EL (cell line): ENCODE results near the gene MRPL16.
A peak's percentile ranks its signal among the peaks of the same experiment; 100 is the strongest.
"Not testable (repeated sequence)": the region's sequence is repeated elsewhere in the genome, so short reads cannot be mapped to it uniquely, and the experiment has no call there.

ENCODE experiments used
- DNase-seq: peaks from one replicate; pipeline ENCODE4 v3.0.0-alpha.2; 2016

MRPL16 gene

DNA sequence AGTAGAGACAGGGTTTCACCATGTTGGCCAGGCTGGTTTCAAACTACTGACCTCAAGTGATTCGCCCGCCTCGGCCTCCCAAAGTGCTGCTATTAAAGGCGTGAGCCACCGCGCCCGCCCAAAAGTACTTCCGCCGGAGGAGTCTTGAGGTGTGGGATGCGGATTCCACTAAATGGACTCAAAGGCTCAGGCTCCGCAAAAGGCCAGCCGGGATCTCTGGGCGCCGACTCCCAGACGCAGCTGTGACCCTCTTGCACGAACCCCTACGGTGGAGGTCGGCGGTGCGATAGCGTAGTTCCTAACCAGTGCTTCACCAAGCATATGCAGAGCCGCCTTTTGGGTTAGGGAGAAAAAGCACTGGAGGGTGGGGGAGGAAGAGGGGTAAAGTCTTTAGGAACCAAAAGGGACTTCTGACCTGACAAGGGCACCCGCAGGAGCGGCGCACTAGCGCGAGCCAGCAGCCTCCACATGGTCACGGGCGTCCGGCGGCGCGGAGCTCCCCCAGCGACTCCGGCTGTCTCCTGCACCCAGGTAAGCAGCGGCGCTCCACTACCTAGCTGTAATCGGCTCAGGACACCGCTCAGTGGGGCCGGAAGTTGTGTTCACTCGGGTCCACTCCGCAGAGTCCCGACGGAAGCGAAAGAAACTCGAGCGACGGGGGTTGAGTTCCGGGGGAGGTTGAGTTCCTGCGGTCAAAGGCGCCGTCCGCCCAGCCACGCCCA, at the start of gene MRPL16:
Gene MRPL16, minus strand, starts transcription at position 590 of the 722 bp plus-strand sequence. Its CDS starts 120 bp downstream, at position 470.
- peak; percentile 89 for DNase-seq

DNA sequence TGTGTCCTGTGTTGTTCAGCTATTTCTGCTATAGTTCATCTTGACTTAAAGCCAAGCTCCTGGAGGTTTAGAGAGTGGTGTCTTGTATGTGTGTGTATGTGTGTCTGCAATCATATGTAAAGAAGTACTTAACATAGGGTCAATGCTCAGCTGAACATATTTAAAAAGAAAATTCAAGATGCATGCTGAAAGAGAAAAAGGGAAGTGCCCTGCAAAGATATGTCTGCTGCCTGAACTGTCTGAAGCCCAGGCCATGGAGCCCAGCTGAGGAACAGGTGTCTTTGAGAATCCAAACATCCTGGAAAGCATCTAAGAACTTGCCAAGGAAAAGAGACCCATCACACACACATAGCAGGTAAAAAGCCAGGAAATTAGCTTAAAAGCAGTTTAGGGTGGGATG, 49.1 kb upstream of the MRPL16 start:
- no peak for DNase-seq

DNA sequence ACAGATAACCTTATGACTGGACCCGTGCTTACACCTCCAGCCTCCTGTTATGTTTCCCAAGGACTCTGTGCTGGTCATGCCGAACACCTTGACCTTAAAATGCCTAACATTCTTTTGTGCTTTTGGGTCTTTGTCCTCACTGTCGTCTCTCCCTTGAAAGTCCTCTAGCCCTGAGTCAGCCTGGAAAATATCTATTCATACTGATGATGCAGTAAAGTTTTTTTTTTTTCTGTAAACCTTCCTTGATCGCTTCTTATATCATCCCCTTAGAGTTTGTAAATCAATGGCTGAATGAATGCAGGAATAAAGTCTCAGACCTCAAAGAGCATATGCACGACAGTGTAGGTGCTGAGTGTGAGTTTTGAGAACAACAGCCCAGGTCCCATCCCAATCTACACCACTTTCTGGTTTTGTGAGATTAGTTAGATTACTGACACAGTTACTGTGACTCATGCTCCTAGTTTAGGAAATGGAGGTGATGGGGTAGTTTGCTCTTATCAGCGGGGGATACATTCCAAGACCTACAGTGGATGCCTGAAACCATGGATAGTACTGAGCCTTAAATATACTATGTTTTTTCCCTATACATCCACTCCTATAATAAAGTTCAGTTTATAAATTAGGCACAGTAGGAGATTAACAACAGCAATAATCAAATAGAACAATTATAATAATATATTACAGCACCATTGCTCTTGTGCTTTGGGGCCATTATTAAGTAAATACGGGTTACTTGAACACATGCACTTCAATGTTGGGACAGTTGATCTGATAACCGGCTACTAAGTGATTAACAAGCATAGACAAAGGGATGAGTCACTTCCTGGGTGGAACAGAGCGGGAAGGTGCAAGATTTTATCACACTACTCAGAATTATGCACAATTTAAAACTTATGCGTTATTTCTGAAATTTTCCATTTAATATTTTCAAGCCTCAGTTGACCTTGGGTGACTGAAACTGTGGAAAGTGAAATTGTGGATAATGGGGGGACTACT, 47.2 kb upstream of the MRPL16 start:
- DNase-seq, result peak; percentile 24

DNA sequence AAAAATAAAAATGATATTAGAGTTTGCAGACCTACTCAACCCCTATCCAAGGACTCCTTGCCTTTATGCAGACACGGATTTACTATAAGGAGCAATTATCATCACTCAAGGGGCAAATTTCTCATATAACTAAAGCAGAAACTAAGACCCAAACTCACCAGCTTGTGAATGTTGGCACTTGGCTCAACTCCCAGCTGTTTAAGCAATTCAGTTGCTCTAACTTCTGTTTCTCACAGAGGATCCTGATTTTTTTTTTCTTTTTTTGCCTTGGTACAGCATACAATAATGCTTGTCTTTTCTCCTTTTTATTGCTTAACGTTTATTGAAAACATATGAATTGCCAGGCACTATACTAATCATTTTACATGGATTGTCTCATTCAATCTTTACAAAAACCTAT, 44.3 kb upstream of the MRPL16 start:
- DNase-seq, result no peak

DNA sequence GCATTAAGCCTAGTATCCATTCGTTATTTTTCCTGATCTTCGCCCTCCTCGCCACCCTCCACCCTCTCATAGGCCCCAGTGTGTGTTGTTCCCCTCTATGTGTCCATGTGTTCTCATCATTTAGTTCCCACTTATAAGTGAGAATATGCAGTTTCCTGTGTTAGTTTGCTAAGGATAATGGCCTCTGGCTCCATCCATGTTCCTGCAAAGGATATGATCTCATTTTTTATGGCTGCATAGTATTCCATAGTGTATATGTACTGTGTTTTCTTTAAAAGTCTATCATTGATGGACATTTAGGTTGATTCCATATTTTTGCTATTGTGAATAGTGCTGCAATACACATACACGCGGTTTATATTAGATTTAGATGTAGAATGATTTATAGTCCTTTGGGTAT, 40.8 kb upstream of the MRPL16 start:
- not testable (repeated sequence) for DNase-seq

DNA sequence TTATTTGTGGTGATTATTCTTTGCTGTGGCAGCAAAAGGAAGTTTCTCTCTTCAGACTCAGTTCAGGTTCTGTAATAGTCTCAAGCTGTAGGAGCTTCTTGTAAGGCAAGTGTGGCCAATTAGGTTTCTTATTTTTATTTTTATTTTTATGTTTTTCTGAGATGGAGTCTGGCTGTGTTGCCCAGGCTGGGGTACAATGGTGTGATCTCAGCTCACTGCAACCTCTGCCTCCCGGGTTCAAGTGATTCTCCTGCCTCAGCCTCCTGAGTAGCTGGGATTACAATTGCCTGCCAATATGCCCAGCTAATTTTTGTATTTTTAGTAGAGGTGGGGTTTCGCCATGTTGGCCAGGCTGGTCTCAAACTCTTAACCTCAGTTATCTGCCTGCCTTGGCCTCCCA, 39.0 kb upstream of the MRPL16 start:
- not testable (repeated sequence) for DNase-seq

DNA sequence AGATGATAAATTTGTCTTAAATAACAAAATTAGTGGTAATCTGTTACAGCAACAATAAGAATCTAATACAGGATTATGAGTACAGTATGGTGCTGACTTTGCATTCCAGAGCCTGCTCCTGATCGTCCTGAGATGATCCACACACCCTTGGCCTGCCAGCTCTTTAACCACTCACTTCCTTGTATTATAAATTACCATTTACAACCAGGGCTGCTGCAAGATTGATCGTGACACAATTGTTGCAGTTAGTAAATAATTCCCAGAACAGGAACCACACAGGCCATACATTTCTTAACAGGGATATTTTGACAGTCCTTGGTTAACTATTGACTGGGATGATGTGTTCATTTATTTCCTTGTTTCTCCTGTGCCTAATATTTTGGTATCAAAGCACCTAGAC, 38.6 kb upstream of the MRPL16 start:
- DNase-seq, result no peak

DNA sequence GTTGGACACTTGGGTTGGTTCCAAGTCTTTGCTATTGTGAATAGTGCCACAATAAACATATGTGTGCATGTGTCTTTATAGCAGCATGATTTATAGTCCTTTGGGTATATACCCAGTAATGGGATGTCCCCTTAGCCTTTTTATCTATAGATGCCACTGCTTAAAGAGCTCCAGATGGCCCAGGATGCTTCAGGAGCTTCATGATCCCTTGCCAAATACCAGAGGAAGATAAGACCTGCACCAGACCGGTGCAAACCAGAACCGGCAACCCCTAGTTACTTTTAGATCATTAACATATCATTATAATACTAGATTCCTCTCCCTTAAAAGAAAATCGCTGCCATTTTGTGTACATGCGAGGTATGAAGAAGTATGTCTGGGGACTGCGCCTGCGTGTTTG, 37.9 kb upstream of the MRPL16 start:
- not testable (repeated sequence) for DNase-seq

DNA sequence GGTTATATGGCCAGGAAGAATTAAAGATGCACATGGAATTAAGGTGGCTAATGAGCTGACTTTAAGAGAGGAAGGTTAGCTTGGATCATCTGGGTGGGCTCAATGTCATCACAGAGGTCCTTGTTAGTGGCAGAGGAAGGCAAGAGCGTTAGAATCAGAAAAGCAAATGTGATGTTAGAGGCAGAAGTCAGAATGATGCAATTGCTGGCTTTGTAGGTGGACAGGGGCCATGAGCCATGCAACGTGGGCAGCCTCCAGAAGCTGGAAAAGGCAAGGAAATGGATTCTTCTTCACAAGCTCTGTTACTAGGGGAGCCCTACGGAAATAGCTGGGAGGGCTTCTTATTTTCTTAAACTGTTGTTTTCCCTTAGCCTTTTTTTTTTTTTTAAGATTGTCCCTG, 37.0 kb upstream of the MRPL16 start:
- DNase-seq, result no peak

DNA sequence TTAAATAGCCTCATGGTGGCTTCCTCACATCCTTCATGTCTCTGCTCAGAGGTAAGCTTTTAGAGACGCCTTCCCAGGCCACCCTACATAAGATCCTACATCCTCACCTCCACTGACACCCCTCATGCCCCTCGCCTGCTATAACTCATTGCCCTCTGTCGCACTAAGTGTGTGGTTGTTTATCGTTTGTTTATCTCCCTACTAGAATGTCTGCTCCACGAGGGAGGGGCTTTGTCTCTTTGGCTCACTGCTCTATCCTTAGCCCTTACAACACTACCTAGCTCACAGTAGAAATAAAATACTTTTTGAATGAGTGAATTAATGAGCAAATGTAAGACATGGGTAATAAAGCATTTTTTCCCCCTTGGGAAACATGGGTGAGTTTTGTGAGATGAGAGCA, 36.0 kb upstream of the MRPL16 start:
- no peak for DNase-seq

DNA sequence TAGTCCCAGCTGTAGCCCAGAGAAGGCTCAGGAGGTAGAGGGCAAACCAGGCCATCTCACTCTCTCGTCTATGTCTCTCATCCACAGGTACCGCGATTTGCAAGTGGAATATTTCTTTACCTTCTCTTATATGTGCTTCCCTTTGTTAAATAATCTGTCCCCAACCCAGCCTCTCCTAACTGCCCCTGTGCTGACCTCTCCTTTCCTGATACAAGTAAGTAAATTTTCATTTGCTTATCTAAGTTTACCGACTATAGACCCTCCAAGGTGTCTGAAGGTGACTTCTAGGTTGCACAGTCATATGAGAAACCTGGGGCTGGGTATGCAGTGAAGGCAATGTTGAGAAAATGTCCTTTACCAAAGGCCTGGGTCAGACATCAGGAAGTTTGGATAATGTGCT, 34.8 kb upstream of the MRPL16 start, which contains the start of gene CBLIF:
Gene CBLIF, minus strand, starts transcription at position 101 of the 400 bp plus-strand sequence. Its CDS starts 46 bp downstream, at position 55.
- no peak for DNase-seq

DNA sequence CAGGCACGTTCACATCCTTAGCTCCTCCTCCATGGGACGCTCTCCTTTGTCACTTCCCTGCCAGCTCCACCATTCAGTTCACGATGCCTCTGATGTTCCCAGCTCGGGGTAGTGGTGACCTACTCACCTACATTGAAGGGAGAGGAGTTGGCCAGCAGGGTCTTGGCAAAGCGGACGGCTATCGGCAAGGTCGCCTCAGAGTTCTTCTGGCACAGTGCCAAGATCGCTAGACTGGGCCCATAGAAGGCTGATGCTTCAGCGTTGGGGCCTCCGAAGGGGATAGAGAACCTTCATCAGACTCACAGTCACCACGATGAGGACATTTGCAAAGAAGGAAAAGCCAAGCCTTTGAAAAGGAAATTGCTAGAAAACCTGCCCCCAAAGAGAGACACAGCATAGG, 31.7 kb upstream of the MRPL16 start:
- DNase-seq, result no peak

DNA sequence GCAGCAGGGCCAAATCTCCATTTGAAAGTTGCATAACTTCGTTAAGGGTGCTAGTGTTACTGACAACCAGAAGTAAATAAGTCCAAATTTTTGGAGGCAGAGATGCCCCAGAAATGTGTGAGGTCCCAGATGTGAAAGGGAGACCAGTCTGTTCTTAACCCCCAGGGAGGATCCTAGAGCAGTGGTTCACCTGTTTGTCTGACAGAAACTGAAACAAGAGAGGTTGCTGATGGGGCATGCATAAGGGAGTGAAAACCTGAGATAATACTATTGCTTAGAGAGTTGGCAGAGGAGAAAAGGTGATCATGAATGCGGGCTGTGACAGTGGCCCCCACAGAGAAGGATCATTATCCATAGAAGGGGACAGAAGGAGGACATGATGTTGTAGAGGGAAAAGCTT, 30.9 kb upstream of the MRPL16 start:
- DNase-seq, result no peak

DNA sequence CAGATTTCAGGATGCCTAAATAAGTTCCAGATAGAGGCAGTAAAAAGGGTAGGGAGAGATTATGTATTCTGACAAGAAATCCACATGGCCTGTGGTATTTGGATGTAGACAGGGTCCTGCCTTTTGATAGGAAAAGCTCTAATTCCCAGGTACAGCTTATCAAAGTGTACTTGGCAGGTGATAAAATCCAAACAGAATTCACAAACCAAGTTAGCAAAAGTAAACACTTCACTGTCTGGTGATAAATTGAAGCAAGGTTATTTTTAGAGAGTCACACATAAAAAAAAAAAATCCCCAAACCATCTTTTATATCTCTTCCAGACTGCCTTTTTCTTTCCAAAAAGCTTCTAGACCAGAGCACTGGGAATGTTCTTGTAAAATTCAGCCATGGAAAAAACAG, 29.0 kb upstream of the MRPL16 start:
- DNase-seq, result no peak

DNA sequence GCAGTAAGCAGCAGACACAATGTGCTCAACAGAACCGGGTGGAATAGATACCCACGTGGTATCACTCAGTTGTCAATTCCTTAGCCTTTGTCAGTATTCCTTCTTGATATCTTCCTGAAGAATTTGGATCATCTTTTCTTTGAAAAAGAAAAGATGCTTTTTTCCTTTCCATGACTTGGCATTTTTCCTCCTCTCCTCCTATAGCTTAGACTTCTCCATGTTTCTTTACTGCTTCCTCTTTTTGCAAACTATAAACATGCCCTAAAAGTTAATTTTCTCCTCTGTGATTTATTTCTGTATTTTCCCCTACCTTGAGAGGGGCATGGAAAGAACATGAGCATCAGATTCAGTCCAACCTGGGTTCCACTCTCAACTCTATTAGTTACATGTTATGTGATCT, 23.0 kb upstream of the MRPL16 start:
- no peak for DNase-seq

DNA sequence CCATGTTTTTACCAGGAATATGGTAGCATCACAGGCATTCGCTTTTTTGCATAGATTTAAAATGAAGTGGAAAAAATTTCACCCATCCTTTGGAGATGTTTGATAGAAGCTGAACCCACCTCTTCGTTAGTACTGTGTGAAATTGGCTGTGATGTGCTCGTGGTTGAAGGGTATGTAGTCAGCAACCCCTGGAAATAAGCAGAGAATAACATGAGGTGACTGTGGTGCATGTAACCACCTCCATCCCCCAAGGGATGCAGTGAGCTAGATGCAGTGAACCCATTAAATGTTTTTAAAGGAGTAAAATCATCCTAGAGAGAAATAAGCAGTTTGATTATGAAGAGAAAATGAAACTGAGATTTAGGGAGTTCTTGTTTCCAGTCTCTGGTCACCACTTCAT, 18.8 kb upstream of the MRPL16 start:
- DNase-seq, result no peak

DNA sequence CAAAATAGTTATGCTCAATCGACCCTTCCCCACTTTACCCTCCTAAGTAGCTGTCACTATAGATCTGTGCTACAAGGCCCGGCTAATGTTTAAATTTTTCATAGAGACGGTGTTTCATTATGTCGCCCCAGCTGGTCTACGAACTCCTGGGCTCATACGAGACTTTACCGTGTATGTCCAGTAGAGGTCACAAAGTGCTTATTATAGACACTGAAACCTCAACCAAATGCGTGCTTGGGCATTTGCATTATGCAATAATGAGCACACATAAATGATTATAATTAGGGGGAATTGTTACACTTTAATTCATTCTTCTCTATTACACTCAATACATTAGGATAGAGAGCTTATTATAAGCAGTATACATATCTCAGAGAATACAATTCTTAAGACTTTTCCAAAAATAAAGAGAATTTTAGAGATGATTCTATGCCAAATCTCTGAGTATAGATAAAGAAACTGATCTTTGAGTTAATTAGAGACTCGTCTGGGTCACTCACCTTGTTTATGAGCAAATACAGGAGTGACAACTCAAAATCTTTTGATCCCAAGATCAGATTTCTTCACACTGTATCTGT, 12.5 kb upstream of the MRPL16 start:
- DNase-seq, result peak; percentile 65

DNA sequence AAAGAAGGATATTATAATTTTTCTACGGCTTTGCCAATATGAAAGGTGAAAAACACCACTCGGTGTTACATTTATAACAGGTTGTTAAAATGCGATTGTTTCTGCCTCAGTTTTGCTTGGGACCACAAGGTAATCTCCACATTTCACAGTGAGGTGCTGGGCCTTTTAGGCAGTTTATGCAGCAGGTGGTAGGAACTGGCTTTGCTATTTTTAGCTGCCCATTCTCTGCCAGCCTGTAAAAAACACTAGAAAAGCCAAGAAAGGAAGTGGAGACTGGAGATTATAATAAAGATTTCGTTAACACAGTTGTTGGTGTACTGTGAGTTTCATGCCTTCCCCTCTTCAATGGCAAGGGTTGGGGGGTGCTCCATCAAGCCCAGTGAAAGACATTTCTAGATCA, 8.0 kb upstream of the MRPL16 start:
- DNase-seq, result no peak

DNA sequence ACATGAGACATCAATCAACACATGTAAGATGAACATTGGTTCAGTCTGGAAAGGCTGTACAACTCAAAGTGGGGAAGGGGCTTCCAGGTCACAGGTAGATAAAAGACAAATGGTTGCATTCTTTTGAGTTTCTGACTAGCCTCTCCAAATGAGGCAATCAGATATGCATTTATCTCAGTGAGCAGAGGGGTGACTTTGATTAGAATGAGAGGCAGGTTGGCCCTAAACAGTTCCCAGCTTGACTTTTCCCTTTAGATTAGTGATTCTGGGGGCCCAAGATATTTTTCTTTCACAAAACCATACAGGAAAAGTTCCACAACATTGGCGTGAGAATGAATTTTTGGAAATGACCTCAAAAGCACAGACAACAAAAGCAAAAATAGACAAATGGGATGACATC, 5.9 kb upstream of the MRPL16 start:
- not testable (repeated sequence) for DNase-seq

DNA sequence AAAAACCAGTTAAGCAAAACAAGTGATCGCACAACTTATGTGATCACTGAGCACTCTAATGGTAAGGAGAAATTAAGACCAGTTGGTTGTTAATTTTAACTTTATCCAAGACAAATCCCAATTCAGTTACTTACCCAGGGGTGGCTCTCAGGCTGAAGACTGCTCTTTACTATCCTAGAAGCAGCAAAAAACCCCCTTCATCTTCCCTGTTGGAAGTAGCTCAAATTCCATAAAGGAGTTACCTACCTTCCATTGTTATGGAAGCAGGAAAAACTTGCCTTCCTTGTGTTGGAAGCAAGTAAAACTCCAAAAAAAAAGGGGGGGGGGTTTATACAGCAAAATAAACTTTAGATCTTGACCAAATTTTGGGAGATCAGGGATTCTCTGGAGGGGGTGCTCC, 5.2 kb upstream of the MRPL16 start:
- DNase-seq, result no peak

DNA sequence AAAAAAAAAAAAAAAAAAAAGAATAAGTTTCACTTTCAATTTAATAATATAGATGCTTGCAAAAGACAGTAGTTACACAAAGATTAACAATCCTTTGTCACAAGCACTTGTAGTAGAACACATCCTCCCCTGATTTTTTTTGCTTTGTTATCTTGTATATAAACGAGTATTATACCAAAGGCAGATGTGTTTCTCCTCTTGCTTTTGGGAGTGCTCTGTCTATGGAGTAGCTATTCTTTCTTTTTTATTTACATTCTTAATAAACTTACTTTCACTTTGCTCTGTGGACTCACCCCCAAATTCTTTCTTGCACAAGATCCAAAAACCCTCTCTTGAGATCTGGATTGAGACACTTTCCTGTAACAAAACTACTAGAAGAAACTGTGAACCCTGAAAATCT, 3.4 kb upstream of the MRPL16 start:
- peak; percentile 8 for DNase-seq

DNA sequence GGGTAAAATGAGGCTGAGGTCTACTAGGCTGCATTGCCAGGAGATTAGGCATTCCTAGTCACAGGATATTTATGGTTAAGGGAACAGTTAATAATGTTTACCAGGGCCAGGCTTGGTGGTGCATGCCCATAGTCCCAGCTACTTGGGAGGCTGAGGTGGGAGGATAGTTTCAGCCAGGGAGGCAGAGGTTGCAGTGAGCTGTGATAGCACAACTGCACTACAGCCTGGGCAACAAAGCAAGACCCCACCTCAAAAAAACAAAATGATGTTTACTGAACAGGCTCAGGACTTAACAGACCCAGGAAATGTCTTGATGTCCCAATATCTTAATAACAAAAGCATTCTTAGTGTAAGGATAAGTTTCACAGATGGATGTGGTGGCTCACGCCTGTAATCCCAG, 2.8 kb upstream of the MRPL16 start:
- DNase-seq, result no peak

DNA sequence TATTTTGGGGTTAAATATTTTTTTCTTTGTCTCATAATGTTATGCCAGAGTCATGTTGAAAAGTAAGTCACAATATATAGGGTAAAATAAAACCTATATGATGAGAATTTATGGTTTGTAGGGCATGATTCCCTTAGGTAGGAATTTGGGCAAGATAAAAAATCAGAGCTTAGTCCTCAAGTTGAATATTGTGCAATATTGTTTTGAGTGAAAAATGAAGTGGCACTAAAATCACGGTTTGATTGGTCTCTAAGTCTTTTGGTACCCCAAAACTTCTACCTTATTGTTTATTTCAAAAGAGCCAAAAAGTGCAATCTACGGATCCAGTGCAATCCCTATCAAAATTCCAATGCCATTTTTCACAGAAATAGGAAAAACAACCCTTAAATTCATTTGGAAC, 1.6 kb upstream of the MRPL16 start:
- DNase-seq, result no peak

DNA sequence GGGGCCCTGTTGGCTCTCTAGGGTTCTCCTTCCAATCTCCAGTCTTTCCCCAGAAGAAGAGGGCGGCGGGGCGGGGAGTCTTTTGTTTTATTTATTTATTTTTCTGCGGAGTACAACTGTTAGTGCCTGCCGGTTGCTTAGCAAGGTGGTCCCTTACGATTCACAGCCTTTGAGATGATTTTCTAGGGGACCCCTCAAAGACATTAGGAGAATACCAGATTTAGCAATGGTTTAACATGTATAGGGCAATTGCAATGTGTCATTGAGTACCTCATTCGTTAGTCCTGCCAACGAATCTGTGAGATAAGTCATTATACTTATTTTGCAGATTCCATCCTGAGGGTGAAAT, 307 bp upstream of the MRPL16 start:
- no peak for DNase-seq
